Endothelial cell of umbilical vein (primary cell): ENCODE results near the gene GALT.

Source experiments
- EZH2 ChIP-seq: IDR thresholded peaks from 2 replicates; pipeline ENCODE4 v1.6.1; 2012; ENCODE audit warnings: borderline replicate concordance, low read depth, mild to moderate bottlenecking, moderate library complexity, low read length, inconsistent platforms; ENCODE audit not compliant: severe bottlenecking
- FOS ChIP-seq: IDR thresholded peaks from 2 replicates; pipeline ENCODE4 v1.6.1; 2011; ENCODE audit warnings: mild to moderate bottlenecking, low read length, moderate library complexity, borderline replicate concordance; ENCODE audit not compliant: insufficient read depth
- GATA2 ChIP-seq: IDR thresholded peaks from 2 replicates; pipeline ENCODE4 v1.7.0; 2011; ENCODE audit warnings: low read depth, mild to moderate bottlenecking, moderate library complexity, mixed read lengths, low read length; ENCODE audit not compliant: insufficient read length, insufficient read depth
- POLR2A ChIP-seq: IDR thresholded peaks from 2 replicates; pipeline ENCODE4 v1.6.1; 2012; ENCODE audit warnings: low read depth, mild to moderate bottlenecking, control low read depth, low read length
- POLR2AphosphoS5 ChIP-seq: IDR thresholded peaks from 2 replicates; pipeline ENCODE4 v1.6.1; 2012; ENCODE audit warnings: low read depth, mild to moderate bottlenecking, control low read depth, low read length, moderate library complexity; ENCODE audit not compliant: insufficient read depth
- TF ChIP-seq, protein P1 (sequence below), 2 donors: IDR thresholded peaks; 1 replicate in 1 of 2; 2 replicates in 1 of 2; pipeline ENCODE4 v1.5.1; 2011; ENCODE audit warnings: low read length in 2 of 2, mild to moderate bottlenecking in 2 of 2, moderate library complexity in 2 of 2, control low read depth in 1 of 2, inconsistent platforms in 1 of 2, low read depth in 1 of 2; ENCODE audit not compliant: insufficient read depth in 1 of 2; ENCODE audit errors: extremely low read depth in 1 of 2

DNA sequence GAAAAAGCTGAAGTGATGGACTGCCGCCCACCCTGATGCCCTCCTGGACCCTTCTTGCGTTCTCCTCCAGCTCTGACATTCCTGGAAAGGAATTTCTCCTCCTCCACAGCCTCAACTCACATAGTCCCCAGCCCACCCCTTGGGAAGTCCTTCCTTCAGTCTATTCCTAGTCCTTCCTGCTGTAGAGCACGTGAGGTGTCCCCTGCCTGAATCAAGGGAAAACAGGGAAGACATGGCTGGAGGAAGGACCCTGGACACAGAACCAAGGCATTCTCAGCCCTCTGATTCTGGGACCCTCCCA, 21.3 kb upstream of the GALT start:
- TF ChIP-seq, protein P1, sequence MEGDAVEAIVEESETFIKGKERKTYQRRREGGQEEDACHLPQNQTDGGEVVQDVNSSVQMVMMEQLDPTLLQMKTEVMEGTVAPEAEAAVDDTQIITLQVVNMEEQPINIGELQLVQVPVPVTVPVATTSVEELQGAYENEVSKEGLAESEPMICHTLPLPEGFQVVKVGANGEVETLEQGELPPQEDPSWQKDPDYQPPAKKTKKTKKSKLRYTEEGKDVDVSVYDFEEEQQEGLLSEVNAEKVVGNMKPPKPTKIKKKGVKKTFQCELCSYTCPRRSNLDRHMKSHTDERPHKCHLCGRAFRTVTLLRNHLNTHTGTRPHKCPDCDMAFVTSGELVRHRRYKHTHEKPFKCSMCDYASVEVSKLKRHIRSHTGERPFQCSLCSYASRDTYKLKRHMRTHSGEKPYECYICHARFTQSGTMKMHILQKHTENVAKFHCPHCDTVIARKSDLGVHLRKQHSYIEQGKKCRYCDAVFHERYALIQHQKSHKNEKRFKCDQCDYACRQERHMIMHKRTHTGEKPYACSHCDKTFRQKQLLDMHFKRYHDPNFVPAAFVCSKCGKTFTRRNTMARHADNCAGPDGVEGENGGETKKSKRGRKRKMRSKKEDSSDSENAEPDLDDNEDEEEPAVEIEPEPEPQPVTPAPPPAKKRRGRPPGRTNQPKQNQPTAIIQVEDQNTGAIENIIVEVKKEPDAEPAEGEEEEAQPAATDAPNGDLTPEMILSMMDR (IDR thresholded peaks at IDR 0.05; ENCODE audit: extremely low read depth in 1 of 2, insufficient read depth in 1 of 2, low read depth in 1 of 2, low read length in 2 of 2), result no peak
- no peak for TF ChIP-seq EZH2
- TF ChIP-seq FOS, result no peak
- TF ChIP-seq GATA2, result no peak
- no peak for TF ChIP-seq POLR2A
- TF ChIP-seq POLR2AphosphoS5, result no peak
